HL-60 (cell line): Measurements from ENCODE around the gene RNU4-1.

Experiments used
- CTCF ChIP-seq: IDR thresholded peaks from one replicate; pipeline ENCODE4 v1.5.1; 2011; ENCODE audit warnings: low read length, control low read depth, inconsistent platforms; ENCODE audit not compliant: insufficient read depth
- POLR2AphosphoS5 ChIP-seq: IDR thresholded peaks from 2 replicates; pipeline ENCODE4 v1.6.1; 2012; ENCODE audit warnings: low read depth
- REST ChIP-seq: IDR thresholded peaks from 2 replicates; pipeline ENCODE4 v1.6.1; 2012; ENCODE audit warnings: low read depth; ENCODE audit not compliant: insufficient replicate concordance

GRCh38 chr12:120257041-120257821, 35.8 kb downstream of the RNU4-1 start:
- TF ChIP-seq CTCF, result no peak
- TF ChIP-seq POLR2AphosphoS5, result no peak
- no peak for TF ChIP-seq REST
